K562 (cell line): Measurements from ENCODE around the gene ZSCAN22. TPM values are rescaled to one million over a fixed set of nuclear protein-coding genes. Genes with fewer than 3 reads are reported as not detected.

ENCODE experiments used
- ARHGAP35 ChIP-seq: fragments of 450-650 bp; IDR thresholded peaks from 2 replicates; pipeline ENCODE4 v1.6.1; 2018; ENCODE audit not compliant: partially characterized antibody
- CUX1 ChIP-seq: fragments of 200-800 bp; sonication (Bioruptor generic); IDR thresholded peaks from 2 replicates; pipeline ENCODE4 v1.6.1; 2016; ENCODE audit warnings: missing genetic modification characterization, missing compliant biosample characterization
- DNMT1 ChIP-seq: fragments of 450-650 bp; IDR thresholded peaks from 2 replicates; pipeline ENCODE4 v1.6.1; 2016; ENCODE audit warnings: antibody characterized with exemption, mild to moderate bottlenecking
- ILF3 ChIP-seq: fragments of 450-650 bp; IDR thresholded peaks from 2 replicates; pipeline ENCODE4 v1.6.1; 2018; ENCODE audit warnings: antibody characterized with exemption, mild to moderate bottlenecking, moderate library complexity, borderline replicate concordance
- RBM25 ChIP-seq: fragments of 200-400 bp; formaldehyde crosslinking; IDR thresholded peaks from 2 replicates; pipeline ENCODE4 v1.6.1; 2018; ENCODE audit warnings: low read length, low read depth, moderate library complexity; ENCODE audit not compliant: severe bottlenecking
- SMARCB1 ChIP-seq: IDR thresholded peaks from 2 replicates; pipeline ENCODE4 v1.6.1; 2011; ENCODE audit warnings: improper control_type of control experiment, low read depth; ENCODE audit not compliant: insufficient read length
- USF2 ChIP-seq: sonication (generic); formaldehyde crosslinking; IDR thresholded peaks from 2 replicates; pipeline ENCODE4 v1.5.0; 2020; ENCODE audit warnings: missing genetic modification reagents
- ZNF146 ChIP-seq: IDR thresholded peaks from one replicate; pipeline ENCODE4 v1.6.1; 2018; ENCODE audit warnings: missing compliant biosample characterization; ENCODE audit not compliant: unreplicated experiment
- ZNF277 ChIP-seq: fragments of 250-450 bp; sonication (Bioruptor Pico); IDR thresholded peaks from 2 replicates; pipeline ENCODE4 v1.8.0; 2022; ENCODE audit warnings: inconsistent platforms, mild to moderate bottlenecking, moderate library complexity, borderline replicate concordance
- ZNF324 ChIP-seq: fragments of 250-450 bp; sonication (Bioruptor Pico); IDR thresholded peaks from 2 replicates; pipeline ENCODE4 v1.4.0; 2020; ENCODE audit warnings: mild to moderate bottlenecking
- ZNF407 ChIP-seq: fragments of 450-650 bp; IDR thresholded peaks from 2 replicates; pipeline ENCODE4 v1.6.1; 2016; ENCODE audit warnings: low read depth
- polyA plus RNA-seq, 8 experiments: library from polyadenylated mRNA; depleted of rRNA in 4 of 8; stranded (reverse) in 5 of 8; unstranded in 3 of 8; fragments of >200 nt; fragmentation: Nextera tagmentation in 2 of 8; fragmentation: Illumina TruSeq in 1 of 8; extraction: Ambion mirVana in 2 of 8; extraction: Trizol in 1 of 8; gene quantifications; 2 replicates each; pipeline versions ENCODE4 v1.2.1 to v1.2.3, GENCODE V29; 2011 to 2014; ENCODE audit warnings: inconsistent platforms in 1 of 8, missing spikeins in 1 of 8
- total RNA-seq, 7 experiments: library from RNA; depleted of rRNA in 6 of 7; stranded (reverse); fragments of >200 nt in 6 of 7; fragmentation: Illumina TruSeq in 2 of 7; extraction: Trizol in 2 of 7; gene quantifications; 2 replicates each; pipeline versions ENCODE4 v1.2.1 to v1.2.3, GENCODE V29; 2011 to 2021; ENCODE audit warnings: low replicate concordance in 1 of 7

Gene ZSCAN22
- total and polyA plus RNA-seq, 9 of the 15 experiments (the other 6 are each of a cell fraction or from before 2014, with no cell fraction given), result 0.98 to 5.3 (median 3.0) TPM

- no peak for TF ChIP-seq ZNF146 (CRISPR knock-in tag)
- no peak for TF ChIP-seq SMARCB1
- TF ChIP-seq ZNF407, result no peak
- TF ChIP-seq USF2 (CRISPR knock-in tag), result no peak
- TF ChIP-seq RBM25, result no peak
- TF ChIP-seq ZNF324, result no peak
- TF ChIP-seq ILF3, result no peak
- TF ChIP-seq ARHGAP35, result no peak
- TF ChIP-seq DNMT1, result no peak
- no peak for TF ChIP-seq ZNF277 (CRISPR knock-in tag)
- no peak for TF ChIP-seq CUX1
Observed at GRCh38 chr19:58338825-58339558, 12.2 kb downstream of the ZSCAN22 start (continued).
